Metanephros (tissue), 1 donor: ENCODE data around the gene TLR8. TPM values are rescaled to one million over a fixed set of nuclear protein-coding genes. Genes with fewer than 3 reads are reported as not detected.

ENCODE experiments used
- total RNA-seq: library from RNA; depleted of rRNA; stranded (reverse); fragments of >200 nt; gene quantifications from one replicate; pipeline ENCODE4 v1.2.3, GENCODE V29; 2014

TLR8 gene
- 1.8 TPM for total RNA-seq

DNA sequence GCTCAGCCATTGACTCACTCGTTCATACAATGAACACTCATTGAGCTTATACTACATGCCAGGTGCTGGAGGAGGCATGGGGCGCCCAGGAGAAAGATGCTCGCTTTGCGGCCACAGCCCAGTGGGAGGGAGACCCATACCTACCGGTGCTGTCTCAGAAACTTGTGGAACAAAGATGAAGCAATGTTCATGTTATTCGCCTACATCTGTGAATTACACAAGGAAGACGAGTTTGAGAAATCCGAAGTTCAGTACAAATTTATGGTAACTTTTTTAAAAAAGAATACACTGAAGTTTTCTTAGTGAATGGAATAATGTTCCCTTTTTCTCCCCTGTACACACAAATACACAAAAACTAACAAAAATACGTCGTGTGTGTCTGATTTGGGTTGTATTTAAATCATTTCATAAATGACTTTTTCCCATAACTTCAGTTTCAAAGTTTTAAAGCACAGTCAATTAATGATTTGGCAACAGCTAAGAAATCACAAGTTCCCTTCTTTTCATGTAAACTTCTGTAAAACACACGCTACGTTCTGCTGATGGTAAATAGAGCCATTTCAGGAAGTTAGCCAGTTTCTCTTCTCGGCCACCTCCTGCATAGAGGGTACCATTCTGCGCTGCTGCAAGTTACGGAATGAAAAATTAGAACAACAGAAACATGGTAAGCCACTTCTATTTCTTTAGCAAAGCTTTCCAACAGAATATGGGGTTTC lies at the start of gene TLR8:
Gene TLR8 (plus strand): TSS at position 575 of the 716 bp plus-strand sequence. CDS start 87 bp downstream, at position 662.

DNA sequence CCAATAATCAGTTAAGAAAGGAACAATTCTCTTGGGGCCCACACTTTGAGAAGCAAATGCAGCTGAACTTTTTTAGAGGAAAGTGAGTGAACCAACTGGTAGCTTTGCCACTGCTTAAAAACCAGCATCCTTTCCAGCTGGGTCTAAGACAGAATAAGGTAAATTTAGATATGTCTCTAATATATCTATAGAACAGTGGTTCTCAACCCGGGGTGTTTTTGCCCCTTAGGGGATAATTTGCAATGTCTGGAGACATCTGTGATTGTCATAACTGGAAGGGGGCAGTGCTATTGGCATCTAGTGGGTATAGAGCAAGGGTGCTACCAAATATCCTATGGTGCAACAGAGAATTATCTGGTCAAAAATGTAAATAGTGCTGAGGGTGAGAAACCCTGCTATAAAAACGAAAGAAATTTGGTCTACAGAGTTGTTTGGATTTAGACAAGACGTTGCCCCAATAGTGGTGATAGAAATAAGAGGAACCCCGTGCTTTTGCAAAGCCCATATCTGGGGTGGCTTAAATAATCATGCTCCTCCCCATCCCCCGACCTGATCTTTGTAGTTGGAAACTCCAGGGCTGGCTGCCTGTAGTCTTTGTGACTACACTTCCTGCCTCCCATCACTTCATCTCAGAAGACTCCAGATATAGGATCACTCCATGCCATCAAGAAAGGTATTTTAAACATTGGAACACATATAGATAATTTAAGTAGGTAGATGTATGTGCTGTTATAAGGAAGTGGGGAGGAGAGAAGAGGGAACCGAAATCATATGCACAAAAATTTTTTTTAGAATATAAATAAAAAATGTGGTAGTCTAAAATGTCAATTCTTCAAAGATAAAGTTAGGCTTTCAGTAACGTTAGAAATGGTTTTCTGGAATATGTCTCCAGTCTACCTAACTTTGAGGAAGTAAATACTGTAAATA lies 39.7 kb upstream of the TLR8 start, which contains the start of gene TLR7:
Gene TLR7 (plus strand): TSS at position 622 of the 927 bp plus-strand sequence. CDS start 507 bp downstream, outside the sequence.

Other genes starting within 250 kb of the TLR8 start
- 121 TPM for gene PRPS2, start 115.2 kb upstream of the TLR8 start, total RNA-seq
- 2.5 TPM for gene TLR7, start 39.5 kb upstream of the TLR8 start, total RNA-seq
- gene TMSB4X, start 68.5 kb downstream of the TLR8 start, total RNA-seq: 2,905 TPM
- gene FAM9C, start 138.0 kb downstream of the TLR8 start, total RNA-seq: 0.06 TPM